ENCODE measurements around the gene TP63.
"Not testable (repeated sequence)": the region's sequence is repeated elsewhere in the genome, so short reads cannot be mapped to it uniquely, and the experiment has no call there.

TP63 gene

GRCh38 chr3:189598530-189599225 is 32.5 kb upstream of the TP63 start:
- H3K4me3 ChIP-seq (ENCODE audit: control insufficient read depth, low read depth, low read length): no peak overlapping the region
- TF ChIP-seq, protein P1, sequence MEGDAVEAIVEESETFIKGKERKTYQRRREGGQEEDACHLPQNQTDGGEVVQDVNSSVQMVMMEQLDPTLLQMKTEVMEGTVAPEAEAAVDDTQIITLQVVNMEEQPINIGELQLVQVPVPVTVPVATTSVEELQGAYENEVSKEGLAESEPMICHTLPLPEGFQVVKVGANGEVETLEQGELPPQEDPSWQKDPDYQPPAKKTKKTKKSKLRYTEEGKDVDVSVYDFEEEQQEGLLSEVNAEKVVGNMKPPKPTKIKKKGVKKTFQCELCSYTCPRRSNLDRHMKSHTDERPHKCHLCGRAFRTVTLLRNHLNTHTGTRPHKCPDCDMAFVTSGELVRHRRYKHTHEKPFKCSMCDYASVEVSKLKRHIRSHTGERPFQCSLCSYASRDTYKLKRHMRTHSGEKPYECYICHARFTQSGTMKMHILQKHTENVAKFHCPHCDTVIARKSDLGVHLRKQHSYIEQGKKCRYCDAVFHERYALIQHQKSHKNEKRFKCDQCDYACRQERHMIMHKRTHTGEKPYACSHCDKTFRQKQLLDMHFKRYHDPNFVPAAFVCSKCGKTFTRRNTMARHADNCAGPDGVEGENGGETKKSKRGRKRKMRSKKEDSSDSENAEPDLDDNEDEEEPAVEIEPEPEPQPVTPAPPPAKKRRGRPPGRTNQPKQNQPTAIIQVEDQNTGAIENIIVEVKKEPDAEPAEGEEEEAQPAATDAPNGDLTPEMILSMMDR (IDR thresholded peaks at IDR 0.05; ENCODE audit: control insufficient read depth, insufficient read depth, low read depth, low read length, missing control alignments): no peak
- DNase-seq (ENCODE audit: low read depth): no peak

- no peak for DNase-seq (ENCODE audit: low read depth)
- H3K4me3 ChIP-seq (ENCODE audit: control insufficient read depth, low read depth, low read length): no peak overlapping the region
- TF ChIP-seq, protein P1 (IDR thresholded peaks at IDR 0.05; ENCODE audit: control insufficient read depth, insufficient read depth, low read depth, low read length, missing control alignments): no peak
Measured at GRCh38 chr3:189602471-189602870, 28.7 kb upstream of the TP63 start.

DNA sequence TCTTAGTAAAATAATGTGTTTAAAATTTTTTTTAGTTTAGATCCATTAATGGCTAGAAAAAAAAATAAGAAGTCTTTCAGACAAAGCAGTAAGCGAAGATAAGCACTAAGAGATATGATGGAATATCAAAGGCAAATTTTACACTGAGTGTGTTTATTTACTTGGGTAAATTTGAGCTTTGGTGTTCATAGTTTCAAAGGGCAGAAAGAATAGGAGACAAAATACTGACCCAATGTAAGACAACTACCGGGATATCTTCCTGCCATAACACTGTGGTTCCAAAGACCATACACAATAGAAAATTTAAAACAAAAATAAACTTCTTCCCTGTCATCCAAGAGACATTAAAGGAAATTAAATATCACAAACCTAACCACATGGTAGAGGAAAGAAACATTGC is 25.5 kb upstream of the TP63 start:
- H3K4me3 ChIP-seq (ENCODE audit: control insufficient read depth, low read depth, low read length): no peak overlapping the region
- DNase-seq (ENCODE audit: low read depth): no peak
- TF ChIP-seq, protein P1 (IDR thresholded peaks at IDR 0.05; ENCODE audit: control insufficient read depth, insufficient read depth, low read depth, low read length, missing control alignments): no peak

- DNase-seq (ENCODE audit: low read depth): no peak
- TF ChIP-seq, protein P1 (IDR thresholded peaks at IDR 0.05; ENCODE audit: control insufficient read depth, insufficient read depth, low read depth, low read length, missing control alignments): no peak
- H3K4me3 ChIP-seq (ENCODE audit: control insufficient read depth, low read depth, low read length): no peak overlapping the region
Measured at GRCh38 chr3:189606774-189607173, 24.4 kb upstream of the TP63 start.

- DNase-seq (ENCODE audit: low read depth); H3K4me3 ChIP-seq (ENCODE audit: control insufficient read depth, low read depth, low read length): not testable (repeated sequence)
Measured at GRCh38 chr3:189612641-189613040, 18.5 kb upstream of the TP63 start.

- TF ChIP-seq, protein P1 (IDR thresholded peaks at IDR 0.05; ENCODE audit: control insufficient read depth, insufficient read depth, low read depth, low read length, missing control alignments): no peak
- no peak overlapping the region for H3K4me3 ChIP-seq (ENCODE audit: control insufficient read depth, low read depth, low read length)
- DNase-seq (ENCODE audit: low read depth): no peak
Measured at GRCh38 chr3:189613122-189613521, 18.1 kb upstream of the TP63 start.

- no peak for DNase-seq (ENCODE audit: low read depth)
- H3K4me3 ChIP-seq (ENCODE audit: control insufficient read depth, low read depth, low read length): no peak overlapping the region
- TF ChIP-seq, protein P1 (IDR thresholded peaks at IDR 0.05; ENCODE audit: control insufficient read depth, insufficient read depth, low read depth, low read length, missing control alignments): no peak
Measured at GRCh38 chr3:189621948-189622603, 9.1 kb upstream of the TP63 start.
